Measurements from ENCODE around the gene TBX1.
"Not testable (repeated sequence)": the region's sequence is repeated elsewhere in the genome, so short reads cannot be mapped to it uniquely, and the experiment has no call there.

TBX1 gene

DNA sequence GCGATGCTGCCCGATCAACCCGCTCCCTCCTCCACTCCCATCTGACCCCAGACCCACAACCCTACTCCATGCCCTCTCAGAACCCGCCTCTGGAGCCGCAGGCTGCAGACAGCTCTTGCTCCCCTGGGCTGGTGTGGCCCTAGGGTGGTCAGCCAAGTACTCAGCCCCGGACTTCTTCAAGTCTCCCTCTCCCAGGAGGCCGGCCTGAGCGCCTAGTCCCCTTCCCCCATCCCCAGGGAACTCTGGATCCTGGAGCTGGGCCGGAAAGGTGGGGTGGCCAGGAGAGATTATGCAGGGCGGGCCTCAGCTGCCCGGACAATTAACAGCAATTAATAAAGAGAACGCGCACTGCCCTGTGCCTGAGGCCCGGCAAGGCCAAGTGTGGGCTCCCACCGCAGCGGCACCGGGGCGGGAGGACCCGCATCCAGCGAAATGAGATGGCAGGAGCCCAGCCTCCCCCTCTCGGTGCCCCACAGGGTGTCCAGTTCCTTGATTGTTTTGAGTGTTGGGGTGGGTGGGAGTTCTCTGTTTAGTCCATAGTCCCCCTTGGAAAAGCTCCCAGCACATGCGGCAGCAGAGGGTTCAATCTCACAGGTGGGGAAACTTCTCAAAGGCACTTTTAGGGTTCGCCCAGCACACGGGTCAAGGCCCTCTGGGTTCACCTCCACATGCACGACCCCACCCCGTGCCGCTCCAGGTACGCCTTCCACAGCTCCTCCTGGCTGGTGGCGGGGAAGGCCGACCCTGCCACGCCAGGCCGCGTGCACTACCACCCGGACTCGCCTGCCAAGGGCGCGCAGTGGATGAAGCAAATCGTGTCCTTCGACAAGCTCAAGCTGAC is 3.1 kb downstream of the TBX1 start:
- no peak for DNase-seq

DNA sequence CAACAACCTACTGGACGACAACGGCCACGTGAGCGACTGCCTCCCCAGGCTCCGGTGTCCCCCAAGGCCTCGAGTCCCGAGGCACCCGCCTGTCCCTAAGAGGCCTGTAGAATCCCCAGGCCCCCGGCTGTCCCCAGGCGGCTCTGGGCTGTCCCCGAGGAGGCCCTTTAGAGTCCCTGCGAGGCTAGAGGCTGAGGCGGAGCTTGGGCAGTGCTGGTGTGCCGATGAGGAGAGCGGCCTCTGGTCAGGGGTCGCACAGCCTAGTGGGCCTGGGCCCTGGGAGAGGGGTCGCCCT is 3.7 kb downstream of the TBX1 start:
- no peak for DNase-seq

DNA sequence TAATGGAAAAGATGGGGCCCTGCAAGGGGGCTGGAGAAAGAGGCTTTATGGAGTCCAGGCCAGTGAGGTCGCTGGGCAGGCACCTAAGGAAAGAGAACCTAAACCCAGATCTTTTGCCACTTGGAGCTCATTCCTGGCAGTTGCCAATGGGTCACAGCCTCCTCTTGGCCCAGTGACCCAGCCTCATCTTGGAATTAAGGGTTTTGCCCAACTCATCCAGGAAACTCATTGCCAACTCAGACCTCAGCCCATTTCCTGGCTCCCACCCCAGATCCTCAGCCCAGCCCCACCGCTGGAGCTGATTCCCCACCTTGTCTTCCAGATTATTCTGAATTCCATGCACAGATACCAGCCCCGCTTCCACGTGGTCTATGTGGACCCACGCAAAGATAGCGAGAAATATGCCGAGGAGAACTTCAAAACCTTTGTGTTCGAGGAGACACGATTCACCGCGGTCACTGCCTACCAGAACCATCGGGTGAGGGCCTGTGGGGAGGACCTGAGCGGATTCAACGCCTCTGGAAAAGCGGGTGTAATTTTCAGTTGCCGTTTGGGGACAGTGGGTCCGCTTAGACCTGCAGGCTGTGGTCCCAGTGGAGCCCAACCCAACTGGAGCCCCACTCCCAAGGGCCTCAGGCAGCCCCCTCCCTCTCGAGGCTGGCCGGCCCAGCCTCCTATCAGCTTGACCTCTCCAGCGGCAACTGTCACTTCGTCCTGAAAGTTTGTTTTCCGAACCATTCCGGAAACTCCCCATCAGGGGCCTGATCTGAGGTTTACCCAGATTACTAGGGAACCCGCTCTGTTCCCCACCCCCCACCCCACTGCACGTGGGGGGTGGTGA is 4.3 kb downstream of the TBX1 start:
- no peak for DNase-seq

DNA sequence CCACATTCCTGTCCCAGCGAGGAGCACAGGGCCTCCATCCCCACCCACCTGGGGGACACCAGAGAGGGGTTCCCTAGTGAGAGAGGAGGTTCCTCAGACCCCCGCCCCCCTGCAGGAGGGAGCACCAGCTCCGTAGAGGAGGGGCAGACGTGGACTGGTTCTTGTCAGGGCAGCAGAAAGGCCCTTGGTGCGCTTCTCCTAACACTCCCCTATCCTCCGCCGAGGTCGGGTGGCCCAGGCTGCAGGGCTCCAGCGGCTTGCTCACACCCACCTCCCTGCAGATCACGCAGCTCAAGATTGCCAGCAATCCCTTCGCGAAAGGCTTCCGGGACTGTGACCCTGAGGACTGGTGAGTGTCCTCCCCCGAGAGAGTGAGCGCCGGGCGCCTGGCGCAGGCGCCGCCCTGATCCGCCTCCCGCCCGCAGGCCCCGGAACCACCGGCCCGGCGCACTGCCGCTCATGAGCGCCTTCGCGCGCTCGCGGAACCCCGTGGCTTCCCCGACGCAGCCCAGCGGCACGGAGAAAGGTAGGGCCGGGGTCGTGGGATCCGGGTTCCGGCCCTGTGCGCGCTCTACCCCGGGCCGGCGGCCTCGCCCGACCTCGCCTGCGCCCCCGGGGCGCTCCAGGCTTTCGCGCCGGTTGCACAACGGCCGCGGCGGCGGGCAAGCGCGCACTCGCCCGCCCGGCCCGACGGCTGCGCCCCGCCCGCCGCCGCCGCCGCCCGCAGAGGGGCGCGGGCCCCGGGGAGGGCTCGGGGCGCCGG is 5.1 kb downstream of the TBX1 start:
- DNase-seq = no peak

DNA sequence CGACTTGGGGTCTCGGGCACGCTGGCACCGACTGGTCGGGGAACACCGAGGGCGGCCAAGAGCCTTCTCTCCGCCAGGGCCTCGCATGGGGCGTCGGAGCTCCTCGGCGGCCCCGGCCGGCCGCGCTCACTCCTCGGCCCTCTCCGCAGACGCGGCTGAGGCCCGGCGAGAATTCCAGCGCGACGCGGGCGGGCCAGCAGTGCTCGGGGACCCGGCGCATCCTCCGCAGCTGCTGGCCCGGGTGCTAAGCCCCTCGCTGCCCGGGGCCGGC is 5.6 kb downstream of the TBX1 start:
- no peak for DNase-seq

DNA sequence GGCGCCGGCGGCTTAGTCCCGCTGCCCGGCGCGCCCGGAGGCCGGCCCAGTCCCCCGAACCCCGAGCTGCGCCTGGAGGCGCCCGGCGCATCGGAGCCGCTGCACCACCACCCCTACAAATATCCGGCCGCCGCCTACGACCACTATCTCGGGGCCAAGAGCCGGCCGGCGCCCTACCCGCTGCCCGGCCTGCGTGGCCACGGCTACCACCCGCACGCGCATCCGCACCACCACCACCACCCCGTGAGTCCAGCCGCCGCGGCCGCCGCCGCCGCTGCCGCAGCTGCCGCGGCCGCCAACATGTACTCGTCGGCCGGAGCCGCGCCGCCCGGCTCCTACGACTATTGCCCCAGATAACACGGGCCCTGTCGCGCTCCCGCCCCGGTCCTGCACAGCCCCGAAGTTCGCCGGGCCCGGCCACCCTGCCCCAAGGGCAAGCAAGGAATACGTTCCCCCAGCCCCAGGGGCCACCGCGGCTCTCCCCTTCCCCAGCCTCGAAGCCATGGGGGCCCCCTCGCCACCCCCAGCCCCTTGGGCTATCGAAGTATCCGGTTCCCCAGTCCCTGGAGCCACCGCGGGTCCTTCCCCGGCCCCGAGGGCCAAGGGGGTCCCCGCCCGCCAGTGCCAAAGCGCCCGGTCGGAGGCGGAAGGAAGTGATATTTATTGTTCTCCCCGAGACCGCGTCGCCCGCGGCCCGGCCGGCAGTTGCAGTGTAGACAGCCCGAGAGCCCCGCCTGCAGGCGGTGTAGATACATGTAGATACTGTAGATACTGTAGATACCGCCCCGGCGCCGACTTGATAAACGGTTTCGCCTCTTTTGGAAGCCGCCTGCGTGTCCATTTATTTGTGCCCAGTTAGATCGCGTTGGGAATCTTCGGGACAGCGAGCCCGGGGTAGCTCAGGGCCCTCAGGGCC is 6.2 kb downstream of the TBX1 start:
- DNase-seq = no peak

DNA sequence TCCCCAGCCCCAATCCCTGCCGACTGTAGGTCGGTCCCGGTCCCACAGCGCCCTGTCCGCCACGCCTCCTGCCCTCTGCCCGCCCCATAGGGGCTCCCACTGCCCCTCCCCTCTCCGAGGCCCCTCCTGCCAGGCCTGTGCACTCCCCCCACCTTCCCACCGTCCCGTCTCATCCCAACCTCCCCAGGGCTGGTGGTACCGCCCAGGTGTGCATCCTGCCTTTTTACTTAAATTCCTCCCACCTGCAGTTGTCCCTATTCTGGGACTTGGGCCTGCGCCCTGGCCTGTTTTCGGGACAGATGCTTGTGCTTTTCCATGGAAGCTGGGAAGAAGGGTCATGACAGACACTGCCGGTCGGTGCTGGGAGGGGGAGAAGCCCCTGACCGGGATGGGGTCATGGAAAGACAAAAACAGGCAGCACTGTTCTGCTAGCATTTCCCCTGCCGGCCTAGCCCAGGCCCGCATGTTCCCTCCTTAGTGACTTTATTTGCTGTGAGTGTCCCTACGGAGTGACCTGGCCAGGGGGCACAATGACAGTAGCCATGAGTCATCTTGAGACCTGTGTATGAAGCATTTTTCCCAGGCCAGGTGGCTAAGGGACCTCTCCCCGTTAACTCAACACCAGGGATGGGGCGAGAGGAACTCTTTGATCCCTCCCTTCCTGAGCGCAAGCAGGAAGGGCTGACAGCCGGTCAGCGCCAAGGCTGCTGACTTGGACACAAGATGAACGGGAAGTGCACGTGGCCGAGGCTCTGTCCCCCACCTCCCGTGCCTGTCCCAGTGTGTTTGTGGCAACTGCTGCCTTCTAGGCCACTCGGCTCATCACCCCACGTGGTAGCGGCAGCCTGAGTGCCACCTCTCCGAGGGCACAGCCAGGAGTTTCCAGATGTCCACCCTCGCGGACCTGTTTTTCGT is 7.1 kb downstream of the TBX1 start:
- DNase-seq = no peak

DNA sequence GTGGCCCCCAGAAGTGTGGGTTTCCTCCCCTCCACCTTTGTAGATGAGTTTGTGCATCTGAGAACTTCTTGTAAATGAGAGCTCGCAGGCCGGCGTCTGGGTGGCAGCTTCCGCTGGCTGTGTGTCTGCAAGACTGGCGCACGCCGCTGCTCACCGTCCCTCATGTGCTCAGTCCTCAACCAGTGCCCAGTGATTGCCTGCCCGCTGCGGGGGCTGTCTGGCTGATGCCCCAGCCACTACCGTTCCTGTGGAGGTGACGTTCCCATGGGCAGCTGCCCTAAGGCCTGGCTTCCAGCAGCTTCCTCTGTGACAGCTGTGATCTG is 8.8 kb downstream of the TBX1 start:
- DNase-seq = no peak

DNA sequence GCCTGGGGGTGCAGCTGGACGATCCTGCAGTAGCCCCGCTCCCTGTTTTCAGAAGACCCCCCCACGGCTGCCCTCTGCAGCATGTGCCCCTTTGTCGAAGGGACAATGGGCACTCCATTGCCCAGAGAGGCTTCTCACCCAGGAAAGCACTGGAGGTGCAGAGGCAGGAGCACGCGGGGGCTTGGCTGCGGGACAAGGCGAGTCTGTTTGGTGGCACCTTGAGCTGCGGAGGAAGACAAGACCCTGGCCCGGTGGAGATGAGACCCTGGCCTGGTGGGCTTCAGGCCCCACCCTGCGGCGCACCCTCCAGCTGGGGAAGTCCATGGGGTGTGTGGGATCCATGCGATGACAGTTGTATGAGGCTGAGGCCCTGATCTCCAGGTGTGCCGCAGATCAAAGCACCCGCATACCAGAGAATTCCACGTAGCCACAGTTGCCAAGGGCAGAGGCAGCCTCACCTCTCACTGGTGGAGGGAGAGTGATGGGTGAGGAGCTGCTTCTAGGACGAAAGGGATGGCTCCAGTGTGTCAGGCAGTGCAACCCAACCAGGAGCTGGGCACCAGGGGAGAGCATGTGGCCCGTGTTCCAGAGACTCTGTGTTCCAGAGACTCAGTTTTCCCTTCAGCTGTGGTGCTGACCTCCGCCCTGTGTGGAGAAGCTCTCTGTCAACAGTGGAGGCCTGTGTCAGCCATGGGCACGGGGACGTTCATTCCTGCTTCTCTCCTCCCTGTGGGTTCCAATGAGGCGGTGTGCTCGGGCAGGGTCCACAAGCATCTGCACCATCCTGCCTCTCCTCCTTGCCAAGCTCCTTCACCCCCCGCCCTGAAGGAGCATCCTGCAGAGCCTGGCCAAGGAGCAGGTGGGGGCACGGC is 10.0 kb downstream of the TBX1 start:
- no peak for DNase-seq

DNA sequence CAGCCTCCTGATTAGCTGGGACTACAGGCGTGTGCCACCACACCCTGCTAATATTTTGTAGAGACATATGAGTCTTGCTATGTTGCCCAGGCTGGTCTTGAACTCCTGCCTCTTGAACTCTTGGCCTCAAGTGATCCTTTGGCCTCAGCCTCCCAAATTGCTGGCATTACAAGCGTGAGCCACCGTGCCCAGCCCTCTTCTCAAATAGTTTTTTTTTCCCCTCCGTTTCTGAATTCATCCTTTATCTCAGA is 11.8 kb downstream of the TBX1 start:
- no peak for DNase-seq

DNA sequence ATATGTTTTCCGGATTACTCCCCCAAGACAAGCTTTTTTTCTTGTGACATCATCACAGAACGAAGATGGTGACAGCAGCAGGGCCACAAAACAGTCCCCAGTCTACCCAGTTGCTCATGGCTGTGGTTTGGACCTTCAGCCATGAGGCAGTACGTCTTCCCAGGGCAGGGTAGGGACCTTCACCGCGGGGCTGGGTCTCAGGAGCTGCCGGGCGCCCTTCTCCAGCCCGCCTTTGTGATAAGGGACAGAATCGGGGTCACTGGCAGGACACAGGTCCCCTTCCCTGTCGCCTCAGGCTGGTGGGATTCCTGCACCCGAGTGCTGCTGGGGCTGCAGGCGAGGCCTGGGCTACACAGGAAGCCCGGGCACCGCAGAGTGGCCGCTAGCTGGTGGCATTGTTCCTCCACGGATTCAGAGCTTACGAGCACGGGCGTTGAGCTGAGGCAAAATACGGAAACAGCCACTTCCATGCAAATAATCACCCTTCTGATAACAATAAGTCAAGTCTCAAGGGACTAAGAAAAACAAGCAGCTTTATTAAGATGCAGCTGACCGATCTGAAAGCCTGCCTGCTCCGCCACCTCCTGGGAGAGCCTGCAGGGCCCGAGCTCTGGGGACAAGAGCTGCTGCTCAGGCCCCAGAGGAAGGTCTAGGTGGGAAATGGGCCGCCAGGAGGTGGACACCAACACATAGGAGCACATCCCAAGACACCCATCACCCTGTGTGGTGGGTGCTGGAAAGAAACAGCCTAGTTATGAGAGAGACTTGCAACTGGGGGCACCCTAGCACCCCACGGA is 12.3 kb downstream of the TBX1 start:
- DNase-seq = no peak

DNA sequence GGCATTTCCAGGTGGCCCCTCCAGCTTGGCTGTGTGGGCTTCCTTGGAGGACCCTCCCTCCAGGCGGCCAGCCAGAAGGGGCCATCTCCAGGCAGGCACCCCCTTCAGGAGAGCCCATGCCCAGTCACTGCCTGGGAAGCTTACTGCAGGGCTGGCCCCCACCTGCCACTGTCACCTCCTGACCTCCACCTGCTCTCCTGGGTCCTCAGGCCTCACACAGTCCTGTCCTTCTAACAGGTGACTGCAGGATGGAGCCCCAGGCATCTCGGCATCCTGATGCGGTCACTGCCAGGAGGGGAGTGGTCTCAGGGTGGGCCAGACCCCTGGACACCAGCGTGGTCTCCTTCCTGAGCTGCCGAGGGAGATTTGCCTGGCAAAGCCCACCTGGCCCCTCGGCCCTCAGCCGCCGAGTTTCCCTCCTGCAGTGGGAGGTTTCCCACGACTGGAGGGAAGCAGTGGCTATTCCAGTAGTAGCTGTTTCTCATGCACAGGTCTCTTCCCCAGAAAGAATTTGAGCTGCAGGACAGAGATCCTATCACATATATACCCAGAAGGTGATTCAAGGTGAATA is 13.0 kb downstream of the TBX1 start:
- no peak for DNase-seq

DNA sequence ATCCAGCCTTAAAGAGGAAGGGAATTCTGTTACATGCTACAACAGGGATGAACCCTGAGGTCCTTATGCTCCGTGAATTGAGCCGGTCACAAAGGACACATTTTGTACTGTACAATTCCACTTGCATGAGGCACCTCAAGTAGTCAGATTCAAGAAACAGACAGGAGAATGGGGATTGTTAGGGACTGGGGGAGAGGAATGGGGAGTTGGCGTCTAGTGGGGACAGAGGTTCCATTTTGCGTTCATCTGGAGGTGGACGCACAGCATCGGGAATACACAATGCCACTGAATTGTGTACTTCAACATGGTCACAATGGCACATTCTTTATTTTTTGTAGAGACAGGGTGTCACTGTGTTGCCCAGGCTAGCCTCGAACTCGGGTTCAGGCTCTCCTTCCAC is 14.1 kb downstream of the TBX1 start:
- no peak for DNase-seq

DNA sequence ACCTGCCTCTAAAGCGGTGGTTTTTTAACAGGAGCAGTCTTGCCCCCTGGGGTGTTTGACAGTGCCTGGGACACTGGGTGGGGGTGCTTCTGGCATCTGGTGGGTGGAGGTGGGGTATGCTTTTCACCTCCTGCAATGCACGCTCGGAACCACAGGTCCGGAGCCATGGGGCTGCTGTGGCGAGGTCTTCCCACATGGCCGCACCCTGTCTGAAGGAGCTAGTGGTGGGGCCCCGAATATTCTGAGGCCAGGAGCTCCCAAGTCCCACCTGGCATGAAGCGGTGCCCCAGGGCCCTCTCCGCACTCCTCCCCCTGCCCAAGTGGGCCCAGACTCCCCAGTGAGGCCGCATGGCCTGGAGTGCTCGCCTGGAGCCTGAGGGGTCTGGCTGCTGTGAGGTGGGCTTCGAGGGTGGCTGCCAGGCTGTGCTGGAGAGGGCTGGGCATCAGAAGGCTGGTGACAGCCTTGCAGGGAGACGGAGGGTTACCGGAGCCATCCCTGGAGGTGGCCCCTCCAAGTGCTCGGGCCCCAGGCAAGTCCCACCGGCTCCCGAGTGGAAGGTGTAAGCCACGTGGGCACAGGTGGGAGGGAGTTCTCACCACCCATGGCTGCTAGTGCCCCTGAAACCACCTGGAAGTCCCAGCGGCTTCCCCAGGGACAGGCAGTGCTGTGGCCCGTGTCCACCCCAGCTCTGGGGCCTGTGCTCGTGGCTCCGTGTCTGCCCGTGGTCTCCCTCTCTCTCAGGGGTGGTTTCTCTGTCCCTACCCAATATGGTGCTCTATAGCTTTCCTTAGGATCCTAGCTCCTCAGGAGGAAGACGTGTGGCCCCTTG is 15.1 kb downstream of the TBX1 start:
- no peak for DNase-seq

DNA sequence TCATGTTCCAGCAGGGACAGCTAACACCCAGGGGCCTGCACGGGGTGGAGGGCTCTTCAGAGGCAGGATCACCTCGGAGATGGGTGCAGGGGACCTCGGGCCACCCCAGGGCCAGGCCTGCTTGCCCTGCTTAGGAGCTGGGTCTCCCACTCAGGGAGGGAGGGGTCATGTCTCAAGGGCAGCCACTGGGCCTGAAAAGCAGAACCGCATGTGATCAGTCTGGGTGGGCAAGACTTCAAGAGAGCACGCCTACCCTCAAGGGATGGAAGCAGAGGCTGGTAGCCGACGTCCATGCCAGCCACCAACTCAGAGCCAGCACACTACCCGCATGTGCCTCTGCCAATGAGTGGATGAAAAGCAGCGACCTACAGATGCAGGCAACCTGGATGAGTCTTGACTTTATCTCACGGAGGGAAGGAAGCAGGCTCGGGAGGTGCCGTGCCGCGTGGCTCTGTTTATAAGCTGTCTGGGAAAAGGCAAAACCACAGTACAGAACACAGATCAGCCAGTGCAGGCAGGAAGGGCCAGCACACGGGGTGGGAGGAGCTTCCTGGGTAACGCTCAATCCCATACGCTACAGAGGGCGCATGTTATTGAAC is 16.0 kb downstream of the TBX1 start:
- DNase-seq = no peak

DNA sequence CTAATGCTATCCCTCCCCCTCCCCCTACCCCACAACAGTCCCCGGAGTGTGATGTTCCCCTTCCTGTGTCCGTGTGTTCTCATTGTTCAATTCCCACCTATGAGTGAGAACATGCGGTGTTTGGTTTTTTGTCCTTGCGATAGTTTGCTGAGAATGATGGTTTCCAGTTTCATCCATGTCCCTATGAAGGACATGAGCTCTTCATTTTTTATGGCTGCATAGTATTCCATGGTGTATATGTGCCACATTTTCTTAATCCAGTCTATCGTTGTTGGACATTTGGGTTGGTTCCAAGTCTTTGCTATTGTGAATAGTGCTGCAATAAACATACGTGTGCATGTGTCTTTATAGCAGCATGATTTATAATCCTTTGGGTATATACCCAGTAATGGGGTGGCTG is 16.6 kb downstream of the TBX1 start:
- not testable (repeated sequence) for DNase-seq

DNA sequence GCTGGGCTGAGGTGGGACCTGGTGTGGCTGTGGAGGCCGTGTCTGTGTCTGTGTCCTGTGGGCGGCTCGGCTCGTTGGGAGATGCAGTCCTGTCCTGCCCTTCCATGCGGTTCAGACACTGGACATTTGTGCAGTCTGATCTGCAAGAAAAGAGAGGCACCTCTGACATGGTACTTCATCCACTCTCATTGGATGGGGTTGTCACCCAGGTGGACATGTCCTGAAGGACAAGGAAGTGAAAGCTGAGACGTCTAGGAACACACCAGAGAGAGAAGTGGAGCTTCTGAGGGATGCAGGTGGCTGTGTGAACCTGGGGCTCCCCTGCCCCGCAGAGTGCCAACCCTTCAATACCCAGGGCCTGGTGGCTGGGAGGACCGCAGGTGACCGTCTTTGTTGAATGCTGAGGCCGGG is 18.4 kb downstream of the TBX1 start:
- no peak for DNase-seq
